Stomach (tissue), 9 donors: ENCODE data around the gene BSN. TPM values are rescaled to one million over a fixed set of nuclear protein-coding genes. Genes with fewer than 3 reads are reported as not detected.
"Not testable (repeated sequence)": the region's sequence is repeated elsewhere in the genome, so short reads cannot be mapped to it uniquely, and the experiment has no call there.

ENCODE experiments used
- DNase-seq, 2 donors: peaks; one replicate each; pipeline versions ENCODE4 v3.0.0 to v3.0.0-alpha.2; 2013 to 2019
- H3K27ac ChIP-seq, 5 donors: fragments of 200-600 bp in 4 of 5; sonication (generic) in 4 of 5; one replicate each; pipeline ENCODE4 v1.5.1; 2013 to 2019; ENCODE audit warnings: mild to moderate bottlenecking in 1 of 5, moderate library complexity in 1 of 5
- H3K27me3 ChIP-seq, 3 donors: fragments of 200-600 bp; sonication (generic); one replicate each; pipeline ENCODE4 v1.5.1; 2017 to 2019; ENCODE audit warnings: mixed run types in 1 of 3
- H3K36me3 ChIP-seq, 4 donors: fragments of 200-600 bp; sonication (generic); 1 replicate in 3 of 4; 2 replicates in 1 of 4; pipeline ENCODE4 v1.5.1; 2016 to 2019
- H3K4me1 ChIP-seq, 4 donors: fragments of 200-600 bp; sonication (generic); one replicate each; pipeline ENCODE4 v1.5.1; 2016 to 2019
- H3K4me3 ChIP-seq, 4 donors: fragments of 200-600 bp; sonication (generic) in 3 of 4; one replicate each; pipeline ENCODE4 v1.5.1; 2016 to 2019; ENCODE audit warnings: mild to moderate bottlenecking in 1 of 4
- H3K9me3 ChIP-seq, 4 donors: fragments of 200-600 bp; sonication (generic); one replicate each; pipeline ENCODE4 v1.5.1; 2016 to 2019
- EP300 ChIP-seq: sonication (generic); formaldehyde crosslinking; IDR thresholded peaks from one replicate; pipeline ENCODE4 v1.6.1; 2017; ENCODE audit warnings: antibody characterized with exemption
- POLR2A ChIP-seq, 4 donors: fragments of 450-650 bp; IDR thresholded peaks; one replicate each; pipeline ENCODE4 v1.6.1; 2016; ENCODE audit warnings: antibody characterized with exemption in 4 of 4, control low read depth in 2 of 4, mild to moderate bottlenecking in 1 of 4, moderate library complexity in 1 of 4
- POLR2AphosphoS5 ChIP-seq, 3 donors: sonication (generic); formaldehyde crosslinking; IDR thresholded peaks; one replicate each; pipeline ENCODE4 v1.6.1; 2016; ENCODE audit warnings: antibody characterized with exemption in 3 of 3
- WGBS, 5 donors: extraction: QIAGEN DNeasy Blood & Tissue Kit in 3 of 5; methylation state at CpG; one replicate each; pipeline versions ENCODE4 v1.1.5 to v1.1.7; 2013 to 2018; 5-methylcytosine and 5-hydroxymethylcytosine counted together
- intact Hi-C: fragments of 100-400 bp; cut with DNase I; formaldehyde crosslinking; loops from one replicate; pipeline ENCODE4 v1.15.1; 2023; ENCODE audit warnings: low total_unique reads
- polyA plus RNA-seq, 3 donors: library from polyadenylated mRNA; stranded (reverse); fragments of 200-250 nt; gene quantifications; one replicate each; pipeline ENCODE4 v1.2.3, GENCODE V29; 2013
- total RNA-seq, 5 donors: library from RNA; depleted of rRNA; stranded (reverse); fragments of >200 nt; gene quantifications; one replicate each; pipeline versions ENCODE4 v1.1.0 to v1.2.3, GENCODE V29; 2014 to 2016
- TF ChIP-seq, protein P1 (sequence below), 7 experiments: fragments of 450-650 bp in 4 of 7; fragments of 200-600 bp in 3 of 7; sonication (generic) in 3 of 7; IDR thresholded peaks; one replicate each; pipeline ENCODE4 v1.5.1; 2016 to 2019; ENCODE audit warnings: antibody characterized with exemption in 7 of 7, control low read depth in 2 of 7, mild to moderate bottlenecking in 1 of 7
- donor health status: healthy with polysubstance abuse.
- donor health status: Bipolar disorder and iron deficiency.
- donor health status: healthy.

BSN gene
- total and polyA plus RNA-seq, 8 donors = 0.03 to 4.5 (median 0.77) TPM; not detected in 2

DNA sequence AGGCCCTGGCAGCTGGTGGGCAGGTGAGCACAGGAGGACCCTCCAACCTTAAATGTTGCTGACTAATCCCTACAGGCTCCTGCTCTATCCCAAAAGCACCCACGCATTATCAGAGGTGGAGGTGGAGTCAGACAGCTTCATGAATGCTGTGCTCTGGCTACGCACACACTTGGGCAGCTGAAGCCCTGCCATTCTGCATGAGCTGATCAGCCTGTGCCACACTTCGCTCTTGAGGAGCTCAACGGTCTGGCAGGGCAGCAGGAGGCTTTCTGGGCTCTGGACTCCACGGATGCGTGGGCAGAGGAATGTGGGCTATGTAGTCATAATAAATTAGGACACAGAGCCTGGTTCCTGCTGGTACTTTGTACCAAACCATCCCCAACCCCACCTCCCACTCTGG, 128.9 kb downstream of the BSN start:
- TF ChIP-seq POLR2AphosphoS5 (IDR thresholded peaks at IDR 0.05) (no peak), POLR2A (IDR thresholded peaks at IDR 0.05) (no peak), EP300 (no peak)
- TF ChIP-seq, protein P1, sequence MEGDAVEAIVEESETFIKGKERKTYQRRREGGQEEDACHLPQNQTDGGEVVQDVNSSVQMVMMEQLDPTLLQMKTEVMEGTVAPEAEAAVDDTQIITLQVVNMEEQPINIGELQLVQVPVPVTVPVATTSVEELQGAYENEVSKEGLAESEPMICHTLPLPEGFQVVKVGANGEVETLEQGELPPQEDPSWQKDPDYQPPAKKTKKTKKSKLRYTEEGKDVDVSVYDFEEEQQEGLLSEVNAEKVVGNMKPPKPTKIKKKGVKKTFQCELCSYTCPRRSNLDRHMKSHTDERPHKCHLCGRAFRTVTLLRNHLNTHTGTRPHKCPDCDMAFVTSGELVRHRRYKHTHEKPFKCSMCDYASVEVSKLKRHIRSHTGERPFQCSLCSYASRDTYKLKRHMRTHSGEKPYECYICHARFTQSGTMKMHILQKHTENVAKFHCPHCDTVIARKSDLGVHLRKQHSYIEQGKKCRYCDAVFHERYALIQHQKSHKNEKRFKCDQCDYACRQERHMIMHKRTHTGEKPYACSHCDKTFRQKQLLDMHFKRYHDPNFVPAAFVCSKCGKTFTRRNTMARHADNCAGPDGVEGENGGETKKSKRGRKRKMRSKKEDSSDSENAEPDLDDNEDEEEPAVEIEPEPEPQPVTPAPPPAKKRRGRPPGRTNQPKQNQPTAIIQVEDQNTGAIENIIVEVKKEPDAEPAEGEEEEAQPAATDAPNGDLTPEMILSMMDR (IDR thresholded peaks at IDR 0.05) = no peak
- intact Hi-C loops = no loop called here
- Histone ChIP-seq H3K4me1 (peaks cover 4 to 20% (median 17%) of the 10 kb centered on the region in 4 donors), H3K9me3 (no peaks in the 10 kb centered on the region), H3K27me3 (peaks cover 0 to 22% (median 0%) of the 10 kb centered on the region in 3 donors), H3K36me3 (peaks cover 58 to 70% (median 68%) of the 10 kb centered on the region in 4 donors), H3K27ac (no peak overlapping the region), H3K4me3 (no peak overlapping the region)
- WGBS, 5 donors = 88 to 94% (median 88%) methylated on average over 6 of the region's 6 CpGs
- no peak for DNase-seq

DNA sequence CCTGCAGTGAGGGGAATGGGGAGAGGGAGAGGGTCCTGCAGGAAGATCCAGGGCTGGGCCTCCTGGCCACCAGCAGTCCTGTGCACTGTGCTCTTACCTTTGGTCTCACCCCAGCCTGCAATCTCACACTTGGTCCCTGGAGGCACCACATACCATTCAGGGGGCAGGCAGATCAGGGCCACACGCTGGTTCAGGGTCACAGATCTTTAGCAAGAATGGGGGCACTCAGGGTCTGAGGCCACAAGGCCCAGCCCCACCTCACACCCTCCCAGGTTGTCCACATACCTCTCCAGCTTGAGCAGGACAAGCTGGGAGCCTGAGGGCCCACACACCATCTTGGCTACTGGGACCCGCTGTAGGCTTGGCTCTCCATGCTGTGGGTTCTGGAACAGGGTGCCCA, 130.2 kb downstream of the BSN start:
- H3K4me3 ChIP-seq, intact Hi-C loops, DNase-seq, H3K27ac ChIP-seq, H3K9me3 ChIP-seq: not testable (repeated sequence)
- Histone ChIP-seq H3K36me3 (peaks cover 45 to 57% (median 55%) of the 10 kb centered on the region in 4 donors), H3K4me1 (peaks cover 8 to 29% (median 26%) of the 10 kb centered on the region in 4 donors), H3K27me3 (peaks cover 0 to 22% (median 0%) of the 10 kb centered on the region in 3 donors)
- 80 to 100% (median 88%) methylated on average over 1 to 2 of the region's 2 CpGs for WGBS, 5 donors

DNA sequence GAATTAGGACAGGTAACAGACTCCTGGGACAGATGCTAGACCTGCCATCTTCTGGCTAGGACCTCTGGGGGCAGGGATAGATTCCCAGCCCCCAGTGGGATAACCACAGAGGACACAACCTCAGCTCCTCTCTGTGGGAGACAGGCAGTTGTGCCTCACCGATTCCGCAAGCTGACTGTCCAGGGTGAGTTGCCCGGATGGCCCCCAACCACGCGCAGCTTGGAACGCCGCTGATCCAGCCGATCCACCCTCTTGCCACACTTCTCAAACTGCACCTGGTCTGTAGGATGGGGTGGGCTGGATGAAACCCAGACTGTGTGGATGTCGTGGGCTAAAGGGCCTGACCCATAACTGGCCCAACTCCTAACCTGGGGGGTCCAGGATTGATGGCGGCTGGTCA, 130.8 kb downstream of the BSN start:
- intact Hi-C loops, H3K4me3 ChIP-seq, DNase-seq, H3K27ac ChIP-seq, H3K9me3 ChIP-seq: not testable (repeated sequence)
- H3K4me1 ChIP-seq = peaks cover 12 to 33% (median 30%) of the 10 kb centered on the region in 4 donors
- 81 to 95% (median 94%) methylated on average over 2 to 10 of the region's 10 CpGs for WGBS, 5 donors
- H3K27me3 ChIP-seq = peaks cover 0 to 22% (median 0%) of the 10 kb centered on the region in 3 donors
- H3K36me3 ChIP-seq = peaks cover 39 to 51% (median 48%) of the 10 kb centered on the region in 4 donors

DNA sequence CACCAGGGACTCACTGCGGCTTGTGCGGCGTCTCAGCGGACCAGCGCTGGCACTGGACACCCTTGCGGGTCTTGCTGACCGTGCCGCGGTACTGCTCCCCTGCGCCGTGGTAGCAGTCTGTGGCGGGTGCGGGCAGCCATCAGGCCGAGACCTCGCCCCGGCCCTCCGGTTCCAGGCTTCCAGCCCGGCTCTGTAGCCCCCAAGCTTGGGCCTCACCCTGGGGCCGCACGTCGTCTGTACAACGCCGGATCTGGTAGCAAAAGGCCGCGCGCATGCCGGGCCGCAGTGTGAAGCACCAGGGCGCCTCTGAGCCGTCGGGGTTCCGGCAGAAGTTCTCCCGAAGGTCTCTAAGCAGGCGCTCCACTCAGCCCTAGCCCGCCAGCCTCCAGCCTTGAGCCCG, 131.6 kb downstream of the BSN start:
- peaks cover 20 to 40% (median 37%) of the 10 kb centered on the region in 4 donors for H3K4me1 ChIP-seq
- DNase-seq, intact Hi-C loops, H3K9me3 ChIP-seq, H3K27ac ChIP-seq: not testable (repeated sequence)
- H3K27me3 ChIP-seq = peaks cover 0 to 22% (median 0%) of the 10 kb centered on the region in 3 donors
- peaks cover 31 to 43% (median 41%) of the 10 kb centered on the region in 4 donors for H3K36me3 ChIP-seq
- H3K4me3 ChIP-seq = peak overlapping the region in 2 of 4 donors; percentile 38 to 55
- WGBS, 5 donors = 7 to 19% (median 14%) methylated on average over 20 to 35 of the region's 36 CpGs

DNA sequence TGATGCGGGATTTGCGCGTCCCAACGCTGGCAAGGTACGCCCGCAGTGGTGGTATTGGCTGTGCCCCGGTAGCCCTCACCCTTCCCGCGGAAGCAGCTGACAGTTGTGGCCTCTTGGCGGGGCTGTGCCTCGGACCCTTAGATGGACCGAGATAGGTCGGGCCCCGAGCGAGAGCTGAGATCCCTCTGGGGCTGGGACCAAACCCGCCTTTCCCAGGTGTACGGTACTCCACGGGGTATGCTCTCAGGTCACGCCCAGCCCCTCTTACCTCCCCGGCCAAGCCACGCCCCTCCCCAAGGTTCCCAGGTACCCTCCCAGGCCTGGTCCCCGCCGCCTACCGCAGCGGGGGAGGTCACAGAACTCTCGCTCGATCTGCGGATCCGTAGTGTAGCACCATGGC, 132.1 kb downstream of the BSN start:
- H3K36me3 ChIP-seq = peaks cover 26 to 38% (median 36%) of the 10 kb centered on the region in 4 donors
- peaks cover 25 to 45% (median 42%) of the 10 kb centered on the region in 4 donors for H3K4me1 ChIP-seq
- 1 to 6% (median 1%) methylated on average over 7 to 25 of the region's 29 CpGs; no CpG with 5 or more reads in 1 of the 5 donors for WGBS, 5 donors
- intact Hi-C loops, H3K9me3 ChIP-seq: not testable (repeated sequence)
- peak overlapping the region in 3 of 5 donors; percentile 4 to 54 (median 39) for H3K27ac ChIP-seq
- H3K27me3 ChIP-seq = peaks cover 0 to 22% (median 0%) of the 10 kb centered on the region in 3 donors
- H3K4me3 ChIP-seq = peak overlapping the region; percentile 31 to 55 (median 36)
- peak; percentile 78 to 80 for DNase-seq

DNA sequence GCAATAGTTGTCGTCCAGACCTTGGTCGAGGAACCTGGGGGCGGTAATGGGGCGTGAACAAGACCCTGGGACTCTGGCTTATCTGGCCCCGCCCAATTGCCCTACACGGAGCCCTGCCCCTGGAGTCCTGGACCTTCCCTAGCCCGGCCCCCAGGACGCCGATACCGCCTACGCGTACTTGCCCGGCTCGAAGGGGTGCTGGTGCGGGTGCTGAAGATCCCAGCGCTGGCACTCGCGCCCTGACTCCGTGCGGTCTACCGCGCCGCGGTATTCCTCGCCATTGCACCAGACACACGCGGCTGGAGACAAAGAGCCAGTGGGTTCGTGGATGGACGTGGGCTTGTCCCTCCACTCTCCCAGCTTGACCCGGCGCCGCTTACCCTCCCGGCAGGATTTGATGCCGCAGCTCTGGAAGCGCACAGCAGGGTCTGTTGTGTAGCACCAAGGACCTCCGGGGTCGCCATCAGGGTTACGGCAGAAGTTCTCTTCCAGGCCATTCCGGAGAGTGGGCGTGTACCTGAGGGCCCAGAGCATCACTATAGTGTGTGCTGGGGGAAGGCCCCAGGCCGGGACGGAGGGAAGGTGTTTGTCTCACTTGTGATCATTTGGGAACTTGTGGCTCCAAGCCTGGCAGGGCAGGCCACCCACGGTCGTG, 132.6 kb downstream of the BSN start:
- 9 to 12% (median 11%) methylated on average over 30 to 44 of the region's 44 CpGs; no CpG with 5 or more reads in 1 of the 5 donors for WGBS, 5 donors
- H3K9me3 ChIP-seq, intact Hi-C loops: not testable (repeated sequence)
- Histone ChIP-seq H3K4me3 (peak overlapping the region; percentile 31 to 55 (median 36)), H3K27ac (peak overlapping the region in 2 of 5 donors; percentile 4 to 39), H3K36me3 (peaks cover 21 to 33% (median 30%) of the 10 kb centered on the region in 4 donors), H3K27me3 (peaks cover 0 to 22% (median 0%) of the 10 kb centered on the region in 3 donors), H3K4me1 (peaks cover 26 to 51% (median 48%) of the 10 kb centered on the region in 4 donors)
- DNase-seq = peak; percentile 80 to 89

DNA sequence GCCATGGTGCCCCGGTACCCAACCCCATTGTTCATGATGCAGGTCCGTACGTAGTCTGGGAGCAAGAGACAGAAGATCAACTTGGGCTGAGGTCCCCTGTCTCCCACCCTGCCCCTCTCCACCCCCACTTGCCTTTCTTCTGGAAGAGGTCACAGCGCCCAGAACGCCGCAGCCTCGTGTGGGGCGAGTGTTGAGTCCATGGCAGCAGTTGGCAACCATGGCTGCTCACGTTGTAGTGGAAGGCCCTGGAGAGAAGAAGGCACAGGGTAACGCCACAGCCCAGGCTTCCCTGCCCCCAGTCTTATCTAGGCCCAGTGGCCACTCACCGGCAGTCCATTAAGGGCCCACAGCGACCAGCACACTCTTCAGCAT, 133.1 kb downstream of the BSN start:
- Histone ChIP-seq H3K4me3 (peak overlapping the region in 1 of 4 donors; percentile 55), H3K4me1 (peaks cover 26 to 52% (median 49%) of the 10 kb centered on the region in 4 donors), H3K36me3 (peaks cover 16 to 28% (median 25%) of the 10 kb centered on the region in 4 donors), H3K27me3 (peaks cover 0 to 22% (median 0%) of the 10 kb centered on the region in 3 donors)
- H3K27ac ChIP-seq, DNase-seq, intact Hi-C loops, H3K9me3 ChIP-seq: not testable (repeated sequence)
- 84 to 94% (median 93%) methylated on average over 4 to 12 of the region's 12 CpGs for WGBS, 5 donors

DNA sequence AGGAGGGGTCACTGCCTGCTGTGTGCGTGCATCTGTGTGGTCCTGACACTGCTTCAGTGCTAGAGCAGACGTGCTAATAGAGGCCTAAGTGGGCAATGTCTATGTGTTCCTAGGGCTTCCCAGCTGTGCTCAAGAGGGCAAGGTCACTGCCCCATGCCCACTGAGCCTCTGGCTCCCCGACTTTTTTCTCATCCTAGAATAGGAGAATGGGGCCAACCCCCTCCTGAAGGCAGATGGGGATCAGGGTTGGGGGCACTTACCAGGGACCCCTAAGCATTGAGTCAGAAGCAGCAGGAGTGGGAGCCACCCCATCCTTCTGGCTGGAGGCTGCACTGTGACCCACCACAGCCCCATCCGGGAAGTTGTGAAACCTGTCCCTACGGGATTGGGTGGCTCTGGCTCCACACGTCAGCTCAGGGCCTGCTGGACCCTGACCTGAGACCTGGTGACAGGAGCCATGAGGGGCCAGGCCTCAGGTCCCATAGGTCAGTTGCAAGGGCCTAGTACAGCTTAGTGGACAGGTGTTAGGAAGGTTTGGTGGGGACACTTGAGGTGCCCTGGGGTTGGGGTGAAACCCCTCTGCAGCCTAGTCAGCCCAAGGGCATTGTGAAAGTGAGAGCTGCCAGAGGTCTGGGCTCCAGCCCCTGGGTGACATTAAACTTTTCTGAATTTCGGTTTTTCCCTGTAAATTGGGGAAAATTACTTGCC, 134.2 kb downstream of the BSN start:
- WGBS, 5 donors = 48 to 72% (median 67%) methylated on average over 3 to 7 of the region's 7 CpGs
- H3K4me3 ChIP-seq = peak overlapping the region; percentile 71 to 95 (median 83)

More for the DNA sequence above, 134.2 kb downstream of the BSN start:
- intact Hi-C loops, H3K9me3 ChIP-seq, DNase-seq: not testable (repeated sequence)
- peak overlapping the region in 4 of 5 donors; percentile 77 to 91 (median 86) for H3K27ac ChIP-seq
- H3K27me3 ChIP-seq = peaks cover 0 to 22% (median 0%) of the 10 kb centered on the region in 3 donors
- peaks cover 5 to 17% (median 14%) of the 10 kb centered on the region in 4 donors for H3K36me3 ChIP-seq
- H3K4me1 ChIP-seq = peaks cover 26 to 52% (median 49%) of the 10 kb centered on the region in 4 donors
